Activated CD4-positive, alpha-beta T cell treated with anti-CD3 and anti-CD28 coated beads for 48 hours (primary cell): ENCODE results near the gene QPCTL.

Experiments used
- DNase-seq: peaks from one replicate; pipeline ENCODE4 v3.0.0-alpha.2; 2020

The QPCTL gene

GRCh38 chr19:45692187-45693105, at the start of gene QPCTL:
Gene QPCTL, plus strand, starts transcription at chr19:45692666. Its CDS starts 38 bp downstream, at chr19:45692704.
- DNase-seq: peak; percentile 98

- DNase-seq: peak; percentile 98
Measured at GRCh38 chr19:45643024-45643926, 49.2 kb upstream of the QPCTL start.

- DNase-seq: no peak
Measured at GRCh38 chr19:45643927-45644771, 48.3 kb upstream of the QPCTL start.

GRCh38 chr19:45645068-45645630, 47.3 kb upstream of the QPCTL start:
- DNase-seq: no peak

GRCh38 chr19:45645631-45646344, 46.7 kb upstream of the QPCTL start:
- DNase-seq: peak; percentile 89

- DNase-seq: no peak
Measured at GRCh38 chr19:45646345-45646698, 46.1 kb upstream of the QPCTL start.

GRCh38 chr19:45650722-45651121, 41.7 kb upstream of the QPCTL start:
- DNase-seq: no peak

GRCh38 chr19:45653634-45654033, 38.8 kb upstream of the QPCTL start:
- no peak for DNase-seq

- DNase-seq: no peak
Measured at GRCh38 chr19:45655073-45655472, 37.4 kb upstream of the QPCTL start.

- no peak for DNase-seq
Measured at GRCh38 chr19:45657520-45658167, 34.8 kb upstream of the QPCTL start.

- DNase-seq: no peak
Measured at GRCh38 chr19:45659096-45659729, 33.3 kb upstream of the QPCTL start.

GRCh38 chr19:45660636-45661035, 31.8 kb upstream of the QPCTL start:
- DNase-seq: no peak

GRCh38 chr19:45663800-45664199, 28.7 kb upstream of the QPCTL start:
- no peak for DNase-seq

GRCh38 chr19:45664575-45664974, 27.9 kb upstream of the QPCTL start:
- no peak for DNase-seq

GRCh38 chr19:45667620-45668341, 24.7 kb upstream of the QPCTL start, which contains the start of gene GIPR:
Gene GIPR, plus strand, starts transcription at chr19:45668221. Its CDS starts 1,300 bp downstream, at chr19:45669521.
- DNase-seq: peak; percentile 83

GRCh38 chr19:45668342-45668871, 24.1 kb upstream of the QPCTL start:
- no peak for DNase-seq

- peak; percentile 86 for DNase-seq
Measured at GRCh38 chr19:45670670-45671453, 21.6 kb upstream of the QPCTL start.

- DNase-seq: no peak
Measured at GRCh38 chr19:45674946-45675345, 17.5 kb upstream of the QPCTL start.

- DNase-seq: peak; percentile 67
Measured at GRCh38 chr19:45676851-45677263, 15.6 kb upstream of the QPCTL start.
